Ovary (tissue), 3 donors: ENCODE results near the gene SCG3.

Source experiments
- EP300 ChIP-seq: sonication (generic); formaldehyde crosslinking; IDR thresholded peaks from one replicate; pipeline ENCODE4 v1.6.1; 2017; ENCODE audit warnings: antibody characterized with exemption
- POLR2A ChIP-seq: fragments of 450-650 bp; IDR thresholded peaks from one replicate; pipeline ENCODE4 v1.6.1; 2017; ENCODE audit warnings: antibody characterized with exemption, mild to moderate bottlenecking, moderate library complexity
- TF ChIP-seq, protein P1 (sequence below), 3 donors: fragments of 450-650 bp in 2 of 3; fragments of 200-600 bp in 1 of 3; IDR thresholded peaks; one replicate each; pipeline versions ENCODE4 v1.5.1 to v1.8.0; 2016 to 2022; ENCODE audit warnings: antibody characterized with exemption in 3 of 3, mild to moderate bottlenecking in 1 of 3
- donor health status: DM: no; HTN: no; CAD: no.

DNA sequence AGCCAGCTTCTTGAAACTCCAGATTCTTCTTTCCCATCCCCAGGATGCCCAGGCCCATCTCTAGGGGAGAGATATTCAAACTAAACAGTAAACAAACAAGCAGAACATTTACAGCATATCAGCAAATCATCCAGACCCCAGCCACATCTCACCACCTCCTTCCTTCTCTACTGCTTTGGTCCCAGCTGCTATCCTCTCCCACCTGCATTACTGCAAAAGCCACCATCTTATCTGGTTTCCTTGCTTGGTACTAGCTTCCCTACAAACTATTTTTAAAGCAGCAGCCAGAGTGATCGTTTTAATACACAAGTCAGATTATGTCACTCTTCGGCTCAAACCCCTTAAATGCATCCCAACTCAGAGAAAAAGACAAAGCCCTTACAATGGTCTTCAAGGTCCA, 51.3 kb downstream of the SCG3 start:
- TF ChIP-seq, protein P1, sequence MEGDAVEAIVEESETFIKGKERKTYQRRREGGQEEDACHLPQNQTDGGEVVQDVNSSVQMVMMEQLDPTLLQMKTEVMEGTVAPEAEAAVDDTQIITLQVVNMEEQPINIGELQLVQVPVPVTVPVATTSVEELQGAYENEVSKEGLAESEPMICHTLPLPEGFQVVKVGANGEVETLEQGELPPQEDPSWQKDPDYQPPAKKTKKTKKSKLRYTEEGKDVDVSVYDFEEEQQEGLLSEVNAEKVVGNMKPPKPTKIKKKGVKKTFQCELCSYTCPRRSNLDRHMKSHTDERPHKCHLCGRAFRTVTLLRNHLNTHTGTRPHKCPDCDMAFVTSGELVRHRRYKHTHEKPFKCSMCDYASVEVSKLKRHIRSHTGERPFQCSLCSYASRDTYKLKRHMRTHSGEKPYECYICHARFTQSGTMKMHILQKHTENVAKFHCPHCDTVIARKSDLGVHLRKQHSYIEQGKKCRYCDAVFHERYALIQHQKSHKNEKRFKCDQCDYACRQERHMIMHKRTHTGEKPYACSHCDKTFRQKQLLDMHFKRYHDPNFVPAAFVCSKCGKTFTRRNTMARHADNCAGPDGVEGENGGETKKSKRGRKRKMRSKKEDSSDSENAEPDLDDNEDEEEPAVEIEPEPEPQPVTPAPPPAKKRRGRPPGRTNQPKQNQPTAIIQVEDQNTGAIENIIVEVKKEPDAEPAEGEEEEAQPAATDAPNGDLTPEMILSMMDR (IDR thresholded peaks at IDR 0.05): no peak
- no peak for TF ChIP-seq EP300
- no peak for TF ChIP-seq POLR2A
